ENCODE data around the gene ALG11.
A peak's percentile ranks its signal among the peaks of the same experiment; 100 is the strongest.

Gene ALG11

GRCh38 chr13:52011632-52012511 is at the start of gene ALG11:
Gene ALG11 (plus strand): TSS chr13:52012398. CDS start chr13:52012419, 21 bp downstream.
- H3K9ac ChIP-seq (ENCODE audit: low read length), result peak within 1 kb of the TSS; percentile 78
- H3K4me3 ChIP-seq (ENCODE audit: low read depth in 1 of 2, low read length in 2 of 2), result peak within 1 kb of the TSS; percentile 90 to 99
- no peaks in the 10 kb centered on the region for H3K27me3 ChIP-seq (ENCODE audit: control insufficient read depth in 1 of 2, insufficient read depth in 2 of 2, low read length in 2 of 2)
- H3K36me3 ChIP-seq (ENCODE audit: insufficient read depth, low read length), result no peaks in the 10 kb centered on the region
- peak within 1 kb of the TSS; percentile 70 for H3K27ac ChIP-seq (ENCODE audit: low read depth, low read length)
- H3K4me1 ChIP-seq (ENCODE audit: insufficient read depth, low read length), result peaks cover 24% of the 10 kb centered on the region
- H3K9me3 ChIP-seq (ENCODE audit: low read length), result no peaks in the 10 kb centered on the region

DNA sequence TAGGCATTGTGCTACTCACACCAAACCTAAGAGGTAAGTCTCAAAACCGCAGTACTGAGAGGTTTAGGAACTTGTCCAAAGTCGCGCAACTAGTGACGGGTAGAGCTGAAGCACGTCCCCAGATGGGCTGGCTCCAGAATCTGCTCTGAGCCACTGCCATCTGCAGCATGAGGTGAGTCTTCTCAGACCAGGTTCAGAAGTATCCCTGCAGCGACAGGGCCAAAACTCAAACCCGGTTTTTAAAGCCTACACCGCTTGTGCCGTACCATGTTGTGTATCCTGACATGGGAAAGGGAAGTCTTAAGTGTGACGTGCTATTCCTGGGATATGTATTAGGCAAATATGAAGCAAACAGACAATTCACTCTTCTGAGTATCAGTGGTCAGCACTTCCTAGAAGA is 46.0 kb upstream of the ALG11 start:
- H3K27ac ChIP-seq (ENCODE audit: low read depth, low read length), result no peak overlapping the region
- no peaks in the 10 kb centered on the region for H3K36me3 ChIP-seq (ENCODE audit: insufficient read depth, low read length)
- H3K9ac ChIP-seq (ENCODE audit: low read length), result no peak overlapping the region
- no peak overlapping the region for H3K4me3 ChIP-seq (ENCODE audit: low read depth in 1 of 2, low read length in 2 of 2)
- no peaks in the 10 kb centered on the region for H3K9me3 ChIP-seq (ENCODE audit: low read length)
- no peaks in the 10 kb centered on the region for H3K27me3 ChIP-seq (ENCODE audit: control insufficient read depth in 1 of 2, insufficient read depth in 2 of 2, low read length in 2 of 2)
- no peaks in the 10 kb centered on the region for H3K4me1 ChIP-seq (ENCODE audit: insufficient read depth, low read length)

DNA sequence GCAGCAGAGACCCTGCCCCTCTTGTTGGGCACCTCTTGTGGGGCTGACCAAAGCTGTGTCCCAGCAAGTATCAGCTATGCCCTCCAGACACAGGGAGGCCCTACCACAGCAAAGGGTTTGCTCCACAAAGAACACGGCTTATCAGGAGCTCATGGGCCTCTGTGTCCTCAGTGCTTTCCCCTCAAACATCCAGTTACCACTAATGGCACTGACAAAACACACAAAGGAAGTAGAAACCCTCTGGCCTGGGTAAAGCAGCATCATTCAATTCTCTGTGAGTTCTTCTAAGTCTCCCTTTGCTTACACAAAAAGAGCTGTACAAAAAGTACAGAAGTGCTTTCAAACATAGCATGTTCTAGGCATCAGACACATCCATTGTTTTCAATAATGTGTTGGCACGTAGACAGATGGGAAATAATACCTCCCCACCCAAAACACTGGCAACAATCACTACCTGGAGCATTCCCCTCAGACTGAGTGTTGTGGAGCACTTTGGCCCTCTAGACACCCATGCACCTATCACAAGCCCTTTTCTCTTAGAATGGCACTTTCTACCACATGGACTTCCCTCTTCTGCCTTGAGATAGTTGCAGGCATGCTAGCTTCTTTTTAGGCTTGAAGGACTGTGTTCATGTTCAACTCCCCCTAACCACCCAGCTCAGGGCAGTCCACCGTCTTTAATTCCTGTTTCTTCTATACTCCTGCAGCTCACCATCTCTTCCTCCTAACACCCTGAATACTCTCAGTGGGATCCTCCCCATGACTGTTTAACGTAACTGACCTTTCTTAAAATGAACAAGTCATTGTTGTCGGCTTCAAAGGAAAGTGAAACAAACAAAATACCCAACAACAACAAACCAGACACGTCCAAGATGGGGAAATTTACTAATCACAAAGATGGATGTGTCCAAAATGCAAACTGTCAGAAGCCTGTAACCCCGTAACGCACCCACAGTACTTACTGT is 44.4 kb upstream of the ALG11 start:
- Histone ChIP-seq H3K27ac (ENCODE audit: low read depth, low read length) (no peak overlapping the region), H3K36me3 (ENCODE audit: insufficient read depth, low read length) (no peaks in the 10 kb centered on the region), H3K9ac (ENCODE audit: low read length) (no peak overlapping the region), H3K9me3 (ENCODE audit: low read length) (no peaks in the 10 kb centered on the region), H3K4me1 (ENCODE audit: insufficient read depth, low read length) (no peaks in the 10 kb centered on the region), H3K4me3 (ENCODE audit: low read depth in 1 of 2, low read length in 2 of 2) (no peak overlapping the region), H3K27me3 (ENCODE audit: control insufficient read depth in 1 of 2, insufficient read depth in 2 of 2, low read length in 2 of 2) (no peaks in the 10 kb centered on the region)

DNA sequence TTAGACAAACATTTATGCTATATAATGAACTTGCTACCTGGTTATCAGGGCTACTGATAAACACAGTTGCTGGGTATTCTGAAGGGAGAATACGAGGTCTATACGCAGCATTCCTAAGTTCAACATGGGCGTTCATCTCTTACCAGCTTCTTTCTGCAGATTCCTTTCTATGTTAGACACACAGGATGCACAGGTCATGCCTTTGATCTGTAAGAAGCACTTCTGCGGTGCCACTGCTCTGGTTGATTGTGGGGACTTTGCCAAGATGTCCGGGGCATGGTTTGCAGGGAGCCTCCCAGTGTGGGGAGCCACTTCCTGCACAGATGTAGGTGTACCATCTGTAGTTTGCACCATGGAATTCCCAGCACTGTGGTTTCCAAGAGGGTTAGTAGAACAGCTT is 41.8 kb upstream of the ALG11 start:
- H3K9me3 ChIP-seq (ENCODE audit: low read length), result no peaks in the 10 kb centered on the region
- H3K4me1 ChIP-seq (ENCODE audit: insufficient read depth, low read length), result no peaks in the 10 kb centered on the region
- H3K36me3 ChIP-seq (ENCODE audit: insufficient read depth, low read length), result no peaks in the 10 kb centered on the region
- H3K27ac ChIP-seq (ENCODE audit: low read depth, low read length), result no peak overlapping the region
- H3K4me3 ChIP-seq (ENCODE audit: low read depth in 1 of 2, low read length in 2 of 2), result no peak overlapping the region
- no peaks in the 10 kb centered on the region for H3K27me3 ChIP-seq (ENCODE audit: control insufficient read depth in 1 of 2, insufficient read depth in 2 of 2, low read length in 2 of 2)
- no peak overlapping the region for H3K9ac ChIP-seq (ENCODE audit: low read length)

DNA sequence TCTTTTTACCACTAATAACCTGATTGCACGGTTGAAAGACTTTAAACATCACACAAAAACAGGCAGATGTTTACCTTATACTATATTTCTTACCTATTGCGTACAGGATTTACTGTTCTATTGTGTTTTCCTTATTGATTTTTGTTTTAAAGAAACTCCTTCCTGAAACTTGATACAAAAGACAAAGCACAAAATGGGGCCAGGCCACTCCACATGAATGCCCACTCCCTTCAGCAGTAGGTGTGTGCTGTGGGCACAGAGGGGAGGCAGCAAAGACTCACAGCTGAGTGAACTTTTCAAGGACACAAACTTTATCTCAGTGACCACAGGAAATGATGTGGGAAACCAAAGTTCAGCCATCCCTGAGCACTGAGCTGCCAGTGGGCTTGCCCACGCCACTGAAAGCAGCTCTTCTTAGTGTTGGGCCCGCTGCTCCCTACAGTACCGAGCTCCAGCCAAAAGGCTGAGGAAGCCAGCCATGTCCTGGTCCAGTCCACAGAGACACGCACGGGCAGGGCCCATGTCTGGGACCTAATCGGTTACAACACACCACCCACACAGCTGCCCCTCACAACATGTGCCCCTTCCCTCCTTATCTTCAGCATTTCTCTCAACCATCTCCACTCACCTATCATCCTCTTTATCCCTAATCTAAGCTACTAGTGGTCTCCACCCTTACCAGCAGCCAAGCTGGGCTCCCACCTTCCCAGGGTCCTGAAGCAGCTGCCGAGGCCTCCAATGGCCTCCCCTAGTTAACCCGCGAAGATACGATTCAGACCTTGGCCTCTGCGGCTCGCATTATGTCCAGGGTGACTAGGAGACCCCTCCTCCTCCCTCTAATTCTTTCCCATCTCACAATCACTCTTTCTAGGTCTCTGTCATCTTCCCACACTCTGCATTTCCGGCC is 40.4 kb upstream of the ALG11 start:
- no peak overlapping the region for H3K27ac ChIP-seq (ENCODE audit: low read depth, low read length)
- H3K36me3 ChIP-seq (ENCODE audit: insufficient read depth, low read length), result no peaks in the 10 kb centered on the region
- H3K4me1 ChIP-seq (ENCODE audit: insufficient read depth, low read length), result no peaks in the 10 kb centered on the region
- no peak overlapping the region for H3K9ac ChIP-seq (ENCODE audit: low read length)
- no peaks in the 10 kb centered on the region for H3K9me3 ChIP-seq (ENCODE audit: low read length)
- no peak overlapping the region for H3K4me3 ChIP-seq (ENCODE audit: low read depth in 1 of 2, low read length in 2 of 2)
- H3K27me3 ChIP-seq (ENCODE audit: control insufficient read depth in 1 of 2, insufficient read depth in 2 of 2, low read length in 2 of 2), result no peaks in the 10 kb centered on the region

DNA sequence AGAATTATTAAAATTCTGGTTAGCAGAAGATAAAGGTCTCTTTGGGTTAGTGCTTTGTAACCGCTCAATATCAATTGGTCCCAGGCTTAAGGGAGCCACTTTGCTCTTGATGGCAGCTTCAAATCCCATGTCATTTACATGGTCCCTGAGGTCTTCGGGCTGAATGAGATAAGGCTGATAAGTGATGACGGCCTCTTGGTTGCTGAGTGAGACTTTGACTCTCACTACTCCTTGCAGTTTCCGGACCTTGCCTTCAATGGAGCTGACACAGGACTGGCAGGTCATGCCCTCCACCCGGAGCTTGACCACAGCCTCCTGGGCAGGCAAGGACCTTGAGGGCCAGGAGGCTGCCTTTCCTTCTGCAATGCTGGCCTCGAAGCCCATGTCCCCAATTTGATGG is 37.7 kb upstream of the ALG11 start:
- H3K36me3 ChIP-seq (ENCODE audit: insufficient read depth, low read length), result no peaks in the 10 kb centered on the region
- H3K27me3 ChIP-seq (ENCODE audit: control insufficient read depth in 1 of 2, insufficient read depth in 2 of 2, low read length in 2 of 2), result no peaks in the 10 kb centered on the region
- H3K4me3 ChIP-seq (ENCODE audit: low read depth in 1 of 2, low read length in 2 of 2), result no peak overlapping the region
- H3K9me3 ChIP-seq (ENCODE audit: low read length), result no peaks in the 10 kb centered on the region
- H3K9ac ChIP-seq (ENCODE audit: low read length), result no peak overlapping the region
- H3K4me1 ChIP-seq (ENCODE audit: insufficient read depth, low read length), result no peaks in the 10 kb centered on the region
- no peak overlapping the region for H3K27ac ChIP-seq (ENCODE audit: low read depth, low read length)

DNA sequence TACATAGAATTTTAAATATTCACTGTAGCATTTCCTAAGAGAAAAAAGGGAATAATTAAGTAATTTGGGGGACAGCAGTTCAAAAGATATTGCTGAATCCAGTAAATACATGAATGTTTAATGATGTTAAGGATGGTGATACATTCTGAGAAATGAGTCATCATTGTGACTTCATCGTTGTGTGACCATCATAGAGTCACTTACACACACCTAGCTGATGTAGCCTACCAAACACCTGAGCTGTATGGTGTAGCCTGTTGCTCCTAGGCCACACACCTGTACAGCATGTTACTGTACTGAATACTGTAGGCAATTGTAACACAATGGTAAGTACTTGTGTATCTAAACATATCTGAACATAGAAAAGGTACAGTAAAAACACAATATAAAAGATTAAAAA is 35.8 kb upstream of the ALG11 start:
- Histone ChIP-seq H3K4me3 (ENCODE audit: low read depth in 1 of 2, low read length in 2 of 2) (no peak overlapping the region), H3K27ac (ENCODE audit: low read depth, low read length) (no peak overlapping the region), H3K27me3 (ENCODE audit: control insufficient read depth in 1 of 2, insufficient read depth in 2 of 2, low read length in 2 of 2) (no peaks in the 10 kb centered on the region), H3K4me1 (ENCODE audit: insufficient read depth, low read length) (no peaks in the 10 kb centered on the region), H3K36me3 (ENCODE audit: insufficient read depth, low read length) (no peaks in the 10 kb centered on the region), H3K9me3 (ENCODE audit: low read length) (no peaks in the 10 kb centered on the region), H3K9ac (ENCODE audit: low read length) (no peak overlapping the region)

DNA sequence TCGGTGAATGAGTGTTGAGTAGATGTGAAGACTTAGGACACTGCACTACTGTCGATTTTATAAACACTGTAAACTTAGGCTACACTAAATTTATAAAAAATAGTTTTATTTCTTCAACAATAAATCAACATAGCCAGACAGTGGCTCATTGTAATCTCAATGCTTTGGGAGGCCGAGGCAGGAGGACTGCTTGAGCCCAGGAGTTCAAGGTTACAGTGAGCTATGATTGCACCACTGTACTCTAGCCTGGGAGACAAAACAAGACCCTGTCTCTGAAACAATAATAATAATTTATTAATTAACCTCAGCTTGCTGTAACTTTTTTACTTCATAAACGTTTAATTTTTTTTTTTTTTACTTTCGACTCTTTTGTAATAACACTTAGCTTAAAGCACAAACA is 35.3 kb upstream of the ALG11 start:
- Histone ChIP-seq H3K4me1 (ENCODE audit: insufficient read depth, low read length) (no peaks in the 10 kb centered on the region), H3K4me3 (ENCODE audit: low read depth in 1 of 2, low read length in 2 of 2) (no peak overlapping the region), H3K9ac (ENCODE audit: low read length) (no peak overlapping the region), H3K27ac (ENCODE audit: low read depth, low read length) (no peak overlapping the region), H3K27me3 (ENCODE audit: control insufficient read depth in 1 of 2, insufficient read depth in 2 of 2, low read length in 2 of 2) (no peaks in the 10 kb centered on the region), H3K9me3 (ENCODE audit: low read length) (no peaks in the 10 kb centered on the region), H3K36me3 (ENCODE audit: insufficient read depth, low read length) (no peaks in the 10 kb centered on the region)

DNA sequence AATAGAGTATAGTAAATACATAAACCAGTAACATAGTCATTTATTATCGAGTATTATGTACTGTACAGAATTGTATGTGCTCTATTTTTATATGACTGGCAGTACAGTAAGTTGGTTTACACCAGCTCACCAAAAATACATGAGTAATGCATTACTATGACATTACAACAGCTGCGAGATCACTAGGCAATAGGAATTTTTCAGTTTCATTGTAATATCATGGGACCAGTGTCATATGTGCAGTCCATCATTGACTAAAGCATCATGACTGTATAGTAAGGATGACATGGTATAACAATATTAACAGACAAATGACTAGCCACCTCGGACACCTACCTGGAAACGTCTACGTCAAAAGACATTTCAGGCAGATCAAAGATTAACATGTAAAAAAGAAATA is 34.6 kb upstream of the ALG11 start:
- Histone ChIP-seq H3K9ac (ENCODE audit: low read length) (no peak overlapping the region), H3K27me3 (ENCODE audit: control insufficient read depth in 1 of 2, insufficient read depth in 2 of 2, low read length in 2 of 2) (no peaks in the 10 kb centered on the region), H3K27ac (ENCODE audit: low read depth, low read length) (no peak overlapping the region), H3K9me3 (ENCODE audit: low read length) (no peaks in the 10 kb centered on the region), H3K36me3 (ENCODE audit: insufficient read depth, low read length) (no peaks in the 10 kb centered on the region), H3K4me1 (ENCODE audit: insufficient read depth, low read length) (no peaks in the 10 kb centered on the region), H3K4me3 (ENCODE audit: low read depth in 1 of 2, low read length in 2 of 2) (no peak overlapping the region)

GRCh38 chr13:51978796-51979556 is 33.2 kb upstream of the ALG11 start:
- H3K9me3 ChIP-seq (ENCODE audit: low read length), result no peaks in the 10 kb centered on the region
- H3K27me3 ChIP-seq (ENCODE audit: control insufficient read depth in 1 of 2, insufficient read depth in 2 of 2, low read length in 2 of 2), result no peaks in the 10 kb centered on the region
- H3K4me3 ChIP-seq (ENCODE audit: low read depth in 1 of 2, low read length in 2 of 2), result no peak overlapping the region
- H3K27ac ChIP-seq (ENCODE audit: low read depth, low read length), result no peak overlapping the region
- H3K9ac ChIP-seq (ENCODE audit: low read length), result no peak overlapping the region
- no peaks in the 10 kb centered on the region for H3K4me1 ChIP-seq (ENCODE audit: insufficient read depth, low read length)
- no peaks in the 10 kb centered on the region for H3K36me3 ChIP-seq (ENCODE audit: insufficient read depth, low read length)

All from muscle layer of colon (tissue), 2 donors.